Epithelial cell of proximal tubule (primary cell): ENCODE results near the gene POU6F2. TPM values are rescaled to one million over a fixed set of nuclear protein-coding genes. Genes with fewer than 3 reads are reported as not detected.
A peak's percentile ranks its signal among the peaks of the same experiment; 100 is the strongest.

ENCODE experiments used
- DNase-seq: peaks from one replicate; pipeline ENCODE4 v3.0.0-alpha.2; 2011; ENCODE audit warnings: low read depth
- H3K4me3 ChIP-seq: 2 replicates; pipeline ENCODE4 v1.5.1; 2011; ENCODE audit warnings: low read depth, mild to moderate bottlenecking, low read length
- total RNA-seq: library from RNA; depleted of rRNA; stranded (reverse); fragments of >200 nt; gene quantifications from 2 replicates; pipeline ENCODE4 v1.2.3, GENCODE V29; 2015
- TF ChIP-seq, protein P1 (sequence below): conservative IDR thresholded peaks from 2 replicates; pipeline ENCODE4 v1.5.1; 2012; ENCODE audit warnings: low read depth, mild to moderate bottlenecking, low read length

Gene POU6F2
- total RNA-seq, 1 donor from 2014 or later = not detected

DNA sequence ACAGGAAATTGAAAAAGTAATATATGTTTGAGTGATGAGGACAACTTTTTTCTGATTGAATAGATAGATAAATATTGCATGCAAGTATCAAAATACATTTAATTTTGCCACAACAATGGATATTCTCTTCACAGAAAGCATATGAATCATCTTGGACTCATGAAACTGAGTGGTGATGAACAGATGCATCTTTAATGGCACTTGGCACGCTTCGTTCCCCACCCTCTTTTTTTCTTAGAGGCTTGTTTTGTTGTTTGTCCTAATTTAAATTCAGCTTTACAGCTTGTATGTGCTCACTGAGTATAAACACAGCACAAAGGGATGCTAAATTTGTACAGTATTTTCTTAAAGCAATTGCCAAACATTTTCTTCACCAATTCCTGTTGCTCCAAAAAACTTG lies 443.5 kb downstream of the POU6F2 start:
- TF ChIP-seq, protein P1, sequence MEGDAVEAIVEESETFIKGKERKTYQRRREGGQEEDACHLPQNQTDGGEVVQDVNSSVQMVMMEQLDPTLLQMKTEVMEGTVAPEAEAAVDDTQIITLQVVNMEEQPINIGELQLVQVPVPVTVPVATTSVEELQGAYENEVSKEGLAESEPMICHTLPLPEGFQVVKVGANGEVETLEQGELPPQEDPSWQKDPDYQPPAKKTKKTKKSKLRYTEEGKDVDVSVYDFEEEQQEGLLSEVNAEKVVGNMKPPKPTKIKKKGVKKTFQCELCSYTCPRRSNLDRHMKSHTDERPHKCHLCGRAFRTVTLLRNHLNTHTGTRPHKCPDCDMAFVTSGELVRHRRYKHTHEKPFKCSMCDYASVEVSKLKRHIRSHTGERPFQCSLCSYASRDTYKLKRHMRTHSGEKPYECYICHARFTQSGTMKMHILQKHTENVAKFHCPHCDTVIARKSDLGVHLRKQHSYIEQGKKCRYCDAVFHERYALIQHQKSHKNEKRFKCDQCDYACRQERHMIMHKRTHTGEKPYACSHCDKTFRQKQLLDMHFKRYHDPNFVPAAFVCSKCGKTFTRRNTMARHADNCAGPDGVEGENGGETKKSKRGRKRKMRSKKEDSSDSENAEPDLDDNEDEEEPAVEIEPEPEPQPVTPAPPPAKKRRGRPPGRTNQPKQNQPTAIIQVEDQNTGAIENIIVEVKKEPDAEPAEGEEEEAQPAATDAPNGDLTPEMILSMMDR = no peak
- DNase-seq = no peak
- H3K4me3 ChIP-seq = no peak overlapping the region

DNA sequence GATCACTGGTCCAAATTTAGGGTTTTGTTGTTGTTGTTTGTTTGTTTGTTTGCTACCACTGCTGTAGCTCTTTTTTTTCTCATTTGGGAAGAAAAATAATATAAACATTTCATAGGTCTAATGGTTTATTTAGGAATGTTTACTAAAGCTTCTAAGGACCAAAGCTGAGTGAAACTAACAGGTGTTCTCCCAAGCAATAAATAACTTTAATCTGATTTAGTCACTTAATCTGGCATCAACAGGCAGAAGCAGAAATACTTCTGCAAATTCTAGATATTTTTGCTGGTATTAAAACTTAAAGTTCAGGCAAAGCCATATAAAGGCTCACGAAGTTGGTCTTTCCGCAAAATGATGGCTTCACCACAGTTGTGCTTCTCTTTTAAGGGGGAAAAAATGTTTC lies 444.0 kb downstream of the POU6F2 start:
- TF ChIP-seq, protein P1 = no peak
- DNase-seq = no peak
- no peak overlapping the region for H3K4me3 ChIP-seq

DNA sequence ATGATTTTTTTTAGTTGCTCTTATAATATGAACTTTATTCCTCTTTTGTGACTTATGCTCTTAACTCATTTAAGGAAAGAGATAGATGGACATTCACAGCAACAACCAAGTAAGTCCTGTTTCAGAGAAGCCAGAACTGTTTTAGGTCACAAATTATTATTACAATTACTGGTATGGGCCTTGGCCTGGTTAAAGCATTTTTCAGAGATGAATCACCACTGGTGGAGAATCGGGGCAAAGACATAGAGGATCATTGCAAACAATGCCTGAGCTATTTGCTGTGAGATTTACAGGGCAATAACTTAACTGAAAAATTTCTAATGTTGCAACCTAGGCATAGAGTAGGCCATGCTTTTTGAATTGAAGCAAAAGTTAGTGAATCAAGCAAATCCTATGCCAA lies 450.5 kb downstream of the POU6F2 start:
- TF ChIP-seq, protein P1 = no peak
- H3K4me3 ChIP-seq = no peak overlapping the region
- DNase-seq = peak; percentile 45

DNA sequence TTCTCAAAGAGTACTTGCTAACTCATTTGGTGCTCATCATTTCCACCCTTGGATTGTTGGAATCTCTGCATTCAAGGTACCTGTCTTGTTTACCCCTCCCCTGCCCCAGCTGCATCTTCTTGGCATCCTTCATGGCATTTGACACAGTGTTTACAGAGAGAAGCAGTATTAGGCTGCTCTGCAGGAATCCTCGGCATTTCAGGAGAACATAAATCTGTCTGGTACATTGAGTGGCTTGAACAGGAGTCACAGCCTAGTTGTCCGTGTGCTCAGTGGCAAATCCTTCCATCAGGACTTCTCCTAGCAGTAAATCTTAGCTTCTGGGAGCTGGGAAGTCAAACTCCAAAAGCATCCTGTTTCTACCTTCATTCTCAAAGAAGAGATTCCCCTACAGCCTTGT lies 451.7 kb downstream of the POU6F2 start:
- DNase-seq = no peak
- H3K4me3 ChIP-seq = no peak overlapping the region
- TF ChIP-seq, protein P1 = no peak

DNA sequence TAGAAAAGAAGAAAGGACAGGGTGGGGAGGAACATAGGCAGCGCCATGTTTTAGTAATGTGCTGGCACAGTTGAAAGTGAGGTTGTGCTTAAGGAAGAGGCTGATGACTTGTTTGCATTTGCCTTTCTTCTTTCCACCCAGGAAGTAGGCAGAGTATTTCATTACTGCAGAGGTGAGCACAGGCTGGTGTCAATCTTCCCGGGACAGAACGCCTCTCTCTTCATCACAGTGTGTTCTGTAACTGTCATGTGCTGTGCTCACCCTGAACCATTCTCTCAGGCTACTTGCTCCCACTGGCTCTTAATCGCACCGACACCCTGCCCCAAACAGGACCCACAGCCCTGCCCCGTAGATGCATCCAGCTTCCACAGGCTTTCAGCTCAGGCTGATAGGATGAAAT lies 452.7 kb downstream of the POU6F2 start:
- TF ChIP-seq, protein P1 = no peak
- H3K4me3 ChIP-seq = no peak overlapping the region
- DNase-seq = no peak

DNA sequence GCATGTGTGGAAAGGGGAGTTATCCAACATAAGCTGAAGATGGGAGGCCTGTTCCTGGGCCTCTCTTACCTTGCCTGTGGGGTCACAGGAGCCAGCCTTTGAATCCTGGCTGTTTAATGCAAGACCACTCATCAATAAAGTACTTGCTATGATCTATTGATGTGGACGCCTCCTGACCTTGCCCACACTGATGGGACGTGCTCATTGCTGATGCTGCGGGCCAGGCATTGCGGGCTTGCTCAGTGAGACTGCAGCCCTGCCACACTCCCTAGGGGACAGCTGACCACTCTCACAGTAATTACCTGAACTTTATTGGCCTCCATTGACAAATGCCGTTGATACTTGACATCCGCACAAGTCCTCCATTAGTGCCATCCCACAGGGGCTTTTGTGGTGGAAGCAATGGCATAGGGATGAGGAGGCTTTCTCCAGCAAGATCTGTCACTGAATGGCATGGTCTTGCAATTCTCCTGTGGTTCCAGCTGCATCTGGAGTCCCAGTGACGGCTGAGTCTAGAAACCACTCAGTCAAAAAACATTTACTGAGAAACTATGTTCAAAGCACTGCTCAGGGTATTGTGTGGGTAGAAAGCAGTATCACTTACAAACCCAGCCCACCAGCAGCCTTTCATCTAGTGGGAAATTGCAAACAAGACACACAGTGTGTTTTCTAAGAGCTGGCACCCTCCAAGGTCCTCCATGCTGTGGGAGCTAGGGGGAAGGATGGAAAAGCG lies 453.4 kb downstream of the POU6F2 start:
- no peak for DNase-seq
- no peak overlapping the region for H3K4me3 ChIP-seq
- TF ChIP-seq, protein P1 = no peak

DNA sequence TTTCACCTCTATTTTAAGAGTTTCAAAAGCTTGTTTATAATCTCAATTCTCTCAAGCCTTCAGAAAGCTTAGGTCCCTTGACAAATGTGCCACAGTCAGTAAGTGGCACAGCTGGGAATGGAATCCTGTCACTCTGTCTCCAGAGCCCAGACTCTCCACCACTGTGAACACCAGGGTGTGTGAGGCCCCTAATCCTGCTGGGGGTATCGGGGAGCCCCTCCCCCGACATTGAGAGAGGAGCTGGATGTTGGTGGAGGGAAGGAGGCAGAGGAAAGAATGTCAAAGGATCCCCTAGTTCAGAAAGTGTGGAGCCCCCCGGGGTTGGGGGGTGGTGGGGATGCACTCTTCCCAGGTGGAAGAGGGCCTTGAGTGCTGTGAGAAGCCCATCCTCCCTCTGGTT lies 454.7 kb downstream of the POU6F2 start:
- TF ChIP-seq, protein P1 = no peak
- DNase-seq = no peak
- H3K4me3 ChIP-seq = no peak overlapping the region
